Fibroblast of the aortic adventitia (primary cell): Measurements from ENCODE around the gene PRORP. TPM values are rescaled to one million over a fixed set of nuclear protein-coding genes. Genes with fewer than 3 reads are reported as not detected.
"Not testable (repeated sequence)": the region's sequence is repeated elsewhere in the genome, so short reads cannot be mapped to it uniquely, and the experiment has no call there.

Source experiments
- DNase-seq: peaks from one replicate; pipeline ENCODE4 v3.0.0-alpha.2; 2010; ENCODE audit warnings: low read depth
- H3K4me3 ChIP-seq: 2 replicates; pipeline ENCODE4 v1.5.1; 2011; ENCODE audit warnings: low read depth, mild to moderate bottlenecking, control low read depth, low read length, moderate library complexity
- total RNA-seq: library from RNA; depleted of rRNA; stranded (reverse); fragments of >200 nt; gene quantifications from 2 replicates; pipeline ENCODE4 v1.2.3, GENCODE V29; 2012; ENCODE audit warnings: low replicate concordance
- TF ChIP-seq, protein P1 (sequence below): IDR thresholded peaks from 2 replicates; pipeline ENCODE4 v1.5.1; 2011; ENCODE audit warnings: mild to moderate bottlenecking, low read length, control low read depth, inconsistent platforms; ENCODE audit not compliant: insufficient read depth

PRORP gene
- total RNA-seq, 1 donor = 36.2 TPM

DNA sequence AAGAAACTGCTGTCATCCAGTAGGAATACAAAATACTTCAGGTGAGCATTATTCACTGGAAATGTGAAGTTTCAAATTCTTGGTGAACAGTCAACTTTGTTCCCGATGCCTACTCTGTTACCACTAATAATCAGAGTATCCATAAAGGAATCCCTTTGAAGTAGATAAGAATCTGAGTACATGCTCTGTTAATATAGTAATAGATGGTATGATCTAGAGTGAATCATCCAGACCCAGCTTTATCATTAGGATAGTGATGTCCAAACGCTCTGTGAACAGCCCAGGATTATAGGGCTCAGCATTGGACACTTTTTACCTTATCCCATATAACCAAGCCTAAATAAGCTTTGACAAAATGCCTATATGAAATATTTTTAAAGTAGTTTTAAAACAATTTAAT is 33.8 kb upstream of the PRORP start:
- no peak for DNase-seq
- TF ChIP-seq, protein P1, sequence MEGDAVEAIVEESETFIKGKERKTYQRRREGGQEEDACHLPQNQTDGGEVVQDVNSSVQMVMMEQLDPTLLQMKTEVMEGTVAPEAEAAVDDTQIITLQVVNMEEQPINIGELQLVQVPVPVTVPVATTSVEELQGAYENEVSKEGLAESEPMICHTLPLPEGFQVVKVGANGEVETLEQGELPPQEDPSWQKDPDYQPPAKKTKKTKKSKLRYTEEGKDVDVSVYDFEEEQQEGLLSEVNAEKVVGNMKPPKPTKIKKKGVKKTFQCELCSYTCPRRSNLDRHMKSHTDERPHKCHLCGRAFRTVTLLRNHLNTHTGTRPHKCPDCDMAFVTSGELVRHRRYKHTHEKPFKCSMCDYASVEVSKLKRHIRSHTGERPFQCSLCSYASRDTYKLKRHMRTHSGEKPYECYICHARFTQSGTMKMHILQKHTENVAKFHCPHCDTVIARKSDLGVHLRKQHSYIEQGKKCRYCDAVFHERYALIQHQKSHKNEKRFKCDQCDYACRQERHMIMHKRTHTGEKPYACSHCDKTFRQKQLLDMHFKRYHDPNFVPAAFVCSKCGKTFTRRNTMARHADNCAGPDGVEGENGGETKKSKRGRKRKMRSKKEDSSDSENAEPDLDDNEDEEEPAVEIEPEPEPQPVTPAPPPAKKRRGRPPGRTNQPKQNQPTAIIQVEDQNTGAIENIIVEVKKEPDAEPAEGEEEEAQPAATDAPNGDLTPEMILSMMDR = no peak
- no peak overlapping the region for H3K4me3 ChIP-seq

DNA sequence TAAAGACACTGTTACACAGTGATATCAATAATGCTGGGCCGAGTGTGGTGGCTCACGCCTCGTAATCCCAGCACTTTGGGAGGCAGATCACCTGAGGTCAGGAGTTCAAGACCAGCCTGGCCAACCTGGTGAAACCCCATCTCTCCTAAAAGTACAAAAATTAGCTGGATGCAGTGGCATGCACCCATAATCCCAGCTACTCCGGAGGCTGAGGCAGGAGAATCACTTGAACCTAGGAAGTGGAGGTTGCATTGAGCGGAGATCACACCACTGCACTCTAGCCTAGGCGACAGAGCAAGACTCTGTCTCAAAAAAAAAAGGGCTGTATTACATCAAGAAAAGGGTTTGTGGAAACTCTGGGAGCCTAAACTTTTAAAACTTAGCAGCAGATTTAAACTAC is 27.7 kb upstream of the PRORP start:
- DNase-seq, H3K4me3 ChIP-seq: not testable (repeated sequence)

DNA sequence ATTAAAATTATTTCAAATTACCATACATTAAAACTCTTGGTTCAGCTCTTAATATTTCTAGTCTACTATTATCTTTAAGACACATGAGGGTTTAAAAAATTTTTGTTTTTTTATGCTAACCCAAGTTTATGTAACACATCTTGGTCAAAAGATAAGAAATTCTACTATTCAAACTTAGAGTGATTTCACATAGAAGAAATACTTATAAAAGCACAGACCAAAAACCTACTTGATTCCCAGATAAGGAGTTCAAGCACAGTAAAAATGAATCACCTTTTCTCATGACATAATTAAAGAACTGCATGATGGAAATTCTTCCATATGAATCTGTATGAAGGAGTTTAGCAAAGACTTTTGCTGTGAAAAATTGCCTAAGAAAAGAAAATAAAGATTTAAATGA is 14.5 kb upstream of the PRORP start:
- no peak overlapping the region for H3K4me3 ChIP-seq
- no peak for DNase-seq
- TF ChIP-seq, protein P1 = no peak

DNA sequence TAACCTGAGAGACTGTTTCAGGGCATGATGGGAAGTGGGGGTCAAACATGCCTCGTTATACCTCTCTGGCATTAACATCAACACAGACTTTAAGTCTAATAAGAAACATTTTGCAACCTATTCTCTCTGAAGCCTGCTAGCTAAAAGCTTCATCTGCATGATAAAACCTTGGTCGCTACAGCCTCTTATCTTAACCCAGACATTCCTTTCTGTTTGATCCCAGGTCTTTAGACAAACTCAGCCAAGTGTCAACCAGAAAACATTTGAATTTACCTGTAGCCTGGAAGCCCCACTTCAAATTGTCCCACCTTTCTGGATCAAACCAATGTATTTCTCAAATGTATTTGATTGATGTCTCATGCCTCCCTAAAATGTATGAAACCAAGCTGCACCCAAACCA is 9.7 kb upstream of the PRORP start:
- TF ChIP-seq, protein P1 = no peak
- no peak overlapping the region for H3K4me3 ChIP-seq
- no peak for DNase-seq

DNA sequence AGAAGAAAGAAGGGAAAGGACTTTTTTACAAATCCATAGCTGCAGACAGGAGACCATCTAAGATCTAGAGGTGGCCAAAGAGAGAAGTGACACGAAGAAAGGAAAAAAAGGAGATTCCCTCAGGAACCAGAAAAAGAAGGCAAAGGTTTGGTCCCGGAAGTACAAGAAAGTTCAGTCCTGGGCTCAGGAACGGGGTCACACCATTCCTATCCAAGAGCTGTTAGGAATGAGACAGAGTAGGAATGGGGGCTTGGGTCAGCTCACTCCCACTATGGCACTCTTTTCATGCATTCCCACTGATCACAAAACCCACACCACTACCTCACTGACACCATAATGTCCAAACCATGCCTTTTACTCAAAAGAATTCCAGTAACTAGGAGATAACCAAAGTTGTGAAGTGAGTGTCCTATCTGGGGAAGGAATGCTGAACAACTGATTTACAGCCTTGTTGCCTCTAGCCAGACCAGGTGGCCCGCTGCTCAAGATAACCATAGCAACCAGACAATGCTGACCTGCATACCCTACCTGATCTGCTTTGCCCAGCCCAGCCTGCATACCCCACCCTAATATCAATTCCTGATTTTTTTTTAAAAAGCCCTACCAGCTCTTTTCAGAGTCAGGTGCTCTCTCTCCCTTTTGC is 8.9 kb upstream of the PRORP start:
- TF ChIP-seq, protein P1 = no peak
- DNase-seq = no peak
- no peak overlapping the region for H3K4me3 ChIP-seq

DNA sequence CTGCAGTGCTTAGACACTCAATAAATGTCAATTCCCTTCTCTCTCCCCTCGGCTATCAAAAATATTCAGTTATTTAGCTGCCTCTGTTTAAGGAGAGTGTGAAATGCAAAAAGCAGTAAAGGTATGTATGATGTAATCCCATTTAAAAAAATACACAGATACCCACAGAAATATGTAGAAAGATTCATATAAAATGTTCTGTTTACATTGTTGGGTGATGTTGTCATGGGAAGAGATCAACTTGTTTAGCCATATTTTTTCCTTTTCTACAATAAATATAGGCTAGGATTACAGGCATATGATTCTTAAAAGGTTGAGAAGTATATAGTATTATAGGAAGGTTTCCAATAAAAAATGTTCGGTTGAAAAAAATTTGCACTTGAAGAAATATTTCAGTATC is 8.3 kb upstream of the PRORP start:
- no peak overlapping the region for H3K4me3 ChIP-seq
- TF ChIP-seq, protein P1 = no peak
- no peak for DNase-seq

DNA sequence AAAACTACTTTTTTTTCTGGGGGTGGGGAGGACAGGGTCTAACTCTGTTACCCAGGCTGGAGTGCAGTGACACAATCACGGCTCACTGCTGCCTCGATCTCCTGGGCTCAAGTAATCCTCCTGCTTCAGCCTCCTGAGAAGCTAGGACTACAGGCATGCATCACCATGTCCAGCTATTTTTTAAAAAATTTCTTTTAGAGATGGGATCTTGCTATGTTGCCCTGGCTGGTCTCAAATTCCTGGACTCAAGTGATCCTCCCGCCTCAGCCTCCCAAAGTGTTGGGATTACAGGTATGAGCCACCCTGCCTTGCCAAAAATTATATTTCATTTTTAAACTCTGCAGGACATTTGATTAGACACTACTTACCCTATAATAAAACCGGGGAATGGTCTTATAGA is 6.1 kb upstream of the PRORP start:
- H3K4me3 ChIP-seq = no peak overlapping the region
- TF ChIP-seq, protein P1 = no peak
- DNase-seq = no peak
